OCI-LY1 (cell line): ENCODE data around the gene SOX18.

Experiments
- H2AFZ ChIP-seq: fragments of 200-600 bp; sonication (generic), shearing (Covaris generic); 2 replicates; pipeline ENCODE4 v1.6.0; 2014; ENCODE audit warnings: antibody characterized with exemption, mild to moderate bottlenecking, low read length
- H3F3A ChIP-seq: fragments of 200-600 bp; sonication (generic), shearing (Covaris generic); 2 replicates; pipeline ENCODE4 v1.6.0; 2014; ENCODE audit warnings: mild to moderate bottlenecking, antibody characterized with exemption, low read length, moderate library complexity; ENCODE audit not compliant: insufficient read depth
- H3K27ac ChIP-seq: fragments of 200-600 bp; sonication (generic); 2 replicates; pipeline ENCODE4 v1.5.1; 2014; ENCODE audit warnings: low read length, mixed run types, mild to moderate bottlenecking, low read depth; ENCODE audit not compliant: poor library complexity, severe bottlenecking
- H3K27me3 ChIP-seq: fragments of 200-600 bp; sonication (generic); 2 replicates; pipeline ENCODE4 v1.6.0; 2014; ENCODE audit warnings: antibody characterized with exemption, mild to moderate bottlenecking, low read length, moderate library complexity; ENCODE audit not compliant: insufficient read depth
- H3K36me3 ChIP-seq: fragments of 200-600 bp; sonication (generic); 2 replicates; pipeline ENCODE4 v1.6.1; 2014; ENCODE audit warnings: mild to moderate bottlenecking, antibody characterized with exemption, low read length, moderate library complexity, mixed read lengths; ENCODE audit not compliant: insufficient read depth
- H3K4me1 ChIP-seq: fragments of 200-600 bp; sonication (generic); 2 replicates; pipeline ENCODE4 v1.5.1; 2014; ENCODE audit warnings: mild to moderate bottlenecking, low read length, moderate library complexity; ENCODE audit not compliant: insufficient read depth, severe bottlenecking
- H3K4me2 ChIP-seq: fragments of 200-600 bp; sonication (generic), shearing (Covaris generic); 2 replicates; pipeline ENCODE4 v1.6.1; 2014; ENCODE audit warnings: low read length
- H3K4me3 ChIP-seq: fragments of 200-600 bp; sonication (generic); 2 replicates; pipeline ENCODE4 v1.5.1; 2014; ENCODE audit warnings: low read length, low read depth, mild to moderate bottlenecking, mixed read lengths; ENCODE audit not compliant: poor library complexity, severe bottlenecking
- H3K79me2 ChIP-seq: fragments of 200-600 bp; shearing (Covaris generic); 2 replicates; pipeline ENCODE4 v1.6.1; 2016; ENCODE audit warnings: mixed run types, low read length, mixed read lengths; ENCODE audit not compliant: insufficient read depth
- H3K9ac ChIP-seq: fragments of 200-600 bp; sonication (generic), shearing (Covaris generic); 2 replicates; pipeline ENCODE4 v1.6.1; 2014; ENCODE audit warnings: mild to moderate bottlenecking, low read length, mixed read lengths
- H3K9me2 ChIP-seq: fragments of 200-600 bp; sonication (generic), shearing (Covaris generic); 2 replicates; pipeline ENCODE4 v1.6.1; 2014; ENCODE audit warnings: low read depth, mild to moderate bottlenecking, low read length, mixed read lengths
- H3K9me3 ChIP-seq: fragments of 200-600 bp; shearing (Covaris generic); 2 replicates; pipeline ENCODE4 v1.6.1; 2014; ENCODE audit warnings: low read length, mixed read lengths
- H4K20me1 ChIP-seq: fragments of 200-600 bp; sonication (generic), shearing (Covaris generic); 2 replicates; pipeline ENCODE4 v1.6.0; 2016; ENCODE audit warnings: mild to moderate bottlenecking, low read length; ENCODE audit not compliant: insufficient read depth
- EZH2 ChIP-seq: fragments of 200-600 bp; sonication (generic), shearing (Covaris generic); IDR thresholded peaks from 2 replicates; pipeline ENCODE4 v1.8.0; 2017; ENCODE audit warnings: borderline replicate concordance, mixed run types, mild to moderate bottlenecking, antibody characterized with exemption, low read length, moderate library complexity, mixed read lengths
- TF ChIP-seq, protein P1 (sequence below): fragments of 200-600 bp; sonication (generic), shearing (Covaris generic); IDR thresholded peaks from 2 replicates; pipeline ENCODE4 v1.5.1; 2017; ENCODE audit warnings: mild to moderate bottlenecking, antibody characterized with exemption, low read length, moderate library complexity, mixed read lengths

SOX18 gene

DNA sequence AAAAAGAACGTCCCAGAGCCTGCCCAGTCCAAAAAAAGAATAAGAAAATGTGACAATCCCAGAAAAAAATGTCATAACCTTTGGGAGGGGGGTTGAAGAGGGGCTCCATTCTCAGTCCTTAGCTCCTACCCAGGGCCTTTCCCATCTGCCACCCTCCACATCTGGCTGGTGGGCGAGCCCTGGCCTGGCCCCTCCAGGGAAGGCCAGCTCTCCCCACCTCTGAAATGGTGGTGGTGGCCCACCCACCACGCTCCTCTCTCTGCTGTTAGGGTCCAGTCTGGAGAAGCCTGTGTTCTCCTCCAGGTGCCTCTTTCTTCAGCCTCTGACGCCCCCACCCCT lies 29.5 kb upstream of the SOX18 start:
- no peaks in the 10 kb centered on the region; the same call in 1 of the 2 replicates for H3K27me3 ChIP-seq
- no peaks in the 10 kb centered on the region for H3K9me2 ChIP-seq
- no peak overlapping the region for H2AFZ ChIP-seq
- no peaks in the 10 kb centered on the region for H4K20me1 ChIP-seq
- peak overlapping the region; percentile 78 for H3K9ac ChIP-seq
- H3F3A ChIP-seq = no peaks in the 10 kb centered on the region
- H3K4me3 ChIP-seq = peak overlapping the region; percentile 74
- H3K4me2 ChIP-seq = peak overlapping the region; percentile 75
- H3K36me3 ChIP-seq = no peaks in the 10 kb centered on the region; the same call in 1 of the 2 replicates
- H3K9me3 ChIP-seq = no peaks in the 10 kb centered on the region
- TF ChIP-seq EZH2 = no peak
- TF ChIP-seq, protein P1, sequence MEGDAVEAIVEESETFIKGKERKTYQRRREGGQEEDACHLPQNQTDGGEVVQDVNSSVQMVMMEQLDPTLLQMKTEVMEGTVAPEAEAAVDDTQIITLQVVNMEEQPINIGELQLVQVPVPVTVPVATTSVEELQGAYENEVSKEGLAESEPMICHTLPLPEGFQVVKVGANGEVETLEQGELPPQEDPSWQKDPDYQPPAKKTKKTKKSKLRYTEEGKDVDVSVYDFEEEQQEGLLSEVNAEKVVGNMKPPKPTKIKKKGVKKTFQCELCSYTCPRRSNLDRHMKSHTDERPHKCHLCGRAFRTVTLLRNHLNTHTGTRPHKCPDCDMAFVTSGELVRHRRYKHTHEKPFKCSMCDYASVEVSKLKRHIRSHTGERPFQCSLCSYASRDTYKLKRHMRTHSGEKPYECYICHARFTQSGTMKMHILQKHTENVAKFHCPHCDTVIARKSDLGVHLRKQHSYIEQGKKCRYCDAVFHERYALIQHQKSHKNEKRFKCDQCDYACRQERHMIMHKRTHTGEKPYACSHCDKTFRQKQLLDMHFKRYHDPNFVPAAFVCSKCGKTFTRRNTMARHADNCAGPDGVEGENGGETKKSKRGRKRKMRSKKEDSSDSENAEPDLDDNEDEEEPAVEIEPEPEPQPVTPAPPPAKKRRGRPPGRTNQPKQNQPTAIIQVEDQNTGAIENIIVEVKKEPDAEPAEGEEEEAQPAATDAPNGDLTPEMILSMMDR = no peak
- peaks cover 31% of the 10 kb centered on the region for H3K4me1 ChIP-seq
- no peaks in the 10 kb centered on the region for H3K79me2 ChIP-seq
- no peak overlapping the region for H3K27ac ChIP-seq

DNA sequence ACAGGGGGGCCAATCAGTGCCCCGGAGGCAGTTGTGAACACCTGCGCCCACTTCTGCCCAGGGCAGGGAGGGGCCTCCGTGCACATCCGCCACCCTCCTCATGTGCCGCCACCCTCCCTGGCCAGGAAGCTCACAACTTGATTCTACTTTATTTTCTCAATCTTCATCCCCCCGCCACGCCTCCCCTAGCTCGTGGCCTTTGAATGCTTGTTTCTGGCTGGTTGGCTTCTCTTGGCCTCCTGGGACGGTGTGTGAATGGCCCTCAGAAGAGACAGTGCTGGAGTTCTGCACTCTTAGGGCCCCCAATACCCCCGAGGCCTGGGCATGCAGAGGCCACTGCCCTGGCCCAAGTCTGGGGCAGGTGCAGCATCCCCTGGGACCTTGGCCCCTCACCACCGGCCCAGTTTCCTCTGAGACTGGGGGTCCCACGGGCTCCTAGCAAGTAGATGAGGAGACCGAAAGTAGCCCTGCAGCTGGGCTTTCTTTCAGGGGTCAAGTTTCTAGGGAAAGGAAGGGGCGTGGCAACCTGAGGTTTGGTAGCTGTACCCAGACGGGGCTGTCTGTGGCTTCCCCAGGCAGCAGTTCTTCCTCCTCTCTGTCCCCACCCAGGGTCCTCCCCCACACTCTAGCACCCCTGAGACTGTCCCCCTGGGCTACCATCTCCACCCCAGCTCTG lies 28.6 kb upstream of the SOX18 start:
- Histone ChIP-seq H4K20me1 (no peaks in the 10 kb centered on the region), H3F3A (no peaks in the 10 kb centered on the region), H3K79me2 (no peaks in the 10 kb centered on the region), H3K4me2 (peak overlapping the region; percentile 75), H3K4me3 (peak overlapping the region; percentile 74), H3K36me3 (no peaks in the 10 kb centered on the region; the same call in 1 of the 2 replicates), H3K9ac (peak overlapping the region; percentile 78; the same call in 1 of the 2 replicates), H2AFZ (no peak overlapping the region), H3K9me2 (no peaks in the 10 kb centered on the region), H3K4me1 (peaks cover 27% of the 10 kb centered on the region), H3K9me3 (no peaks in the 10 kb centered on the region), H3K27ac (peak overlapping the region; percentile 3), H3K27me3 (no peaks in the 10 kb centered on the region; the same call in 1 of the 2 replicates)
- TF ChIP-seq, protein P1 = no peak
- no peak for TF ChIP-seq EZH2

DNA sequence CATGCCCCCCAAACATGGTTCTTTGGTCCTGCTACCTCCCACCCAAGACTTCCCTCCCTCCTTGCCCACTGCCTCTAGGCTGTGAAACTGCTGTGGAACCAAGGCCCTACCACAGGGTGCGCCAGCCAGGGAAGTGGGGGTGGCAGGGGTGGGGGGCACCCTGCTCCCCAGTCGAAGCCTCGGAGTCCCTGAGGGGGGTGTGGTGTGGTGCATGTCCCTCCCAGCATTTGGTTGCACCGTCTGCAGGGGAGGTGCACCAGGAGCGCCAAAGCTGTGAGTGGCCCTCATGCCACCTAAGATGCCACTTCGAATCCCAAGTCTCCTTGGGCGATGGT lies 28.1 kb upstream of the SOX18 start:
- Histone ChIP-seq H3F3A (no peaks in the 10 kb centered on the region), H3K9ac (no peak overlapping the region; the same call in 1 of the 2 replicates), H3K27me3 (no peaks in the 10 kb centered on the region; the same call in 1 of the 2 replicates), H4K20me1 (no peaks in the 10 kb centered on the region), H2AFZ (no peak overlapping the region), H3K27ac (peak overlapping the region; percentile 3), H3K9me3 (no peaks in the 10 kb centered on the region), H3K4me1 (peaks cover 24% of the 10 kb centered on the region), H3K79me2 (no peaks in the 10 kb centered on the region), H3K4me2 (peak overlapping the region; percentile 75), H3K9me2 (no peaks in the 10 kb centered on the region), H3K4me3 (peak overlapping the region; percentile 21), H3K36me3 (no peaks in the 10 kb centered on the region; the same call in 1 of the 2 replicates)
- TF ChIP-seq EZH2 = no peak

DNA sequence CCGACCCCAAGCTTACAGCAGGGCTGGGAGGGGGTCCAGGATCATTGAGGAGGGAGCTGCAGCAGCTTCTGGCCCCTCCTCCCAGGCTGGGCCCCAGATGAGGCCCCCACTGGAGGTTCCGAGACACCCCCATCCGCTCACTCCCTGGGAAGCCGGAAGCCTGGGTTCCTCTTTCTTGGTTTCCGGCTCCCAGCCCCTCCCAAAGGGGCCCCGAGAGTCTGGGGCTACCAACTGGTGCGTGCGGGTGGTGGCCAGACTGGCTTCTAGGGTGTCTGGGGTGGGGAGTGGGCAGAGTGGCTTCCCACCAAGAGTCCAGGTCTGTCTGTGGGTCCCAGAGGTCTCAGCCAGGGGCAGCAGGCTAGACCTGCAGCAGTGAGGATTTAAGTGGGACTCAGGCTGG lies 27.7 kb upstream of the SOX18 start:
- Histone ChIP-seq H3K9me2 (no peaks in the 10 kb centered on the region), H3K79me2 (no peaks in the 10 kb centered on the region), H3K9ac (no peak overlapping the region; the same call in 1 of the 2 replicates), H3F3A (no peaks in the 10 kb centered on the region), H3K4me3 (no peak overlapping the region), H3K4me1 (peaks cover 24% of the 10 kb centered on the region), H2AFZ (no peak overlapping the region), H3K4me2 (peak overlapping the region; percentile 75), H4K20me1 (no peaks in the 10 kb centered on the region), H3K36me3 (no peaks in the 10 kb centered on the region; the same call in 1 of the 2 replicates), H3K27me3 (no peaks in the 10 kb centered on the region; the same call in 1 of the 2 replicates), H3K9me3 (no peaks in the 10 kb centered on the region), H3K27ac (no peak overlapping the region)
- no peak for TF ChIP-seq EZH2
- TF ChIP-seq, protein P1 = no peak
